GM23248 (cell line): ENCODE data around the gene ADAMTS10.

ENCODE experiments used
- EZH2 ChIP-seq: fragments of 200-600 bp; sonication (generic); IDR thresholded peaks from 2 replicates; pipeline ENCODE4 v1.6.1; 2018; ENCODE audit warnings: antibody characterized with exemption, mild to moderate bottlenecking; ENCODE audit not compliant: insufficient read depth, poor library complexity, severe bottlenecking
- EZH2phosphoT487 ChIP-seq: fragments of 200-600 bp; sonication (generic); IDR thresholded peaks from 2 replicates; pipeline ENCODE4 v1.6.1; 2018; ENCODE audit warnings: antibody characterized with exemption, moderate library complexity, mild to moderate bottlenecking, low read depth; ENCODE audit not compliant: insufficient read depth

DNA sequence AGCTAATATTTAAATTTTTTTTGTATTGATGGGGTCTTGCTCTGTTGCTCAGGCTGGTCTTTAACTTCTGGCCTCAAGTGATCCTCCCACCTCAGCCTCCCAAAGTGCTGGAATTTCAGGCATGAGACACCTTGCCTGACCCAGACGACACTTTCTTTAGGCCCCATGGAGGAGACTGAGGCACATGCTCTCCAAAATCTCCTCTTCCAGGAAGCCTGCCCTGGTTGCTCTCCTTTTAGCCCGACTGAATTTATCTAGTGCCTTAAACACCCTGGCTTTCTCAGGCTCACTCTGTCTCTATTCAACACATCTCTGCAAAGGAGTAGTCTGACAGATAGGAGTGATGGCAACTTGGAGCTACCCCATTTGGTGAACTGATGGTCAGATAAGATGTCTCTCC lies 52.2 kb downstream of the ADAMTS10 start:
- TF ChIP-seq EZH2, result no peak
- no peak for TF ChIP-seq EZH2phosphoT487
